HCT116 (cell line): Measurements from ENCODE around the gene PRR23B. TPM values are rescaled to one million over a fixed set of nuclear protein-coding genes. Genes with fewer than 3 reads are reported as not detected.

Source experiments
- ATAC-seq: fragments of 200-7000 bp; cut with Tn5 transposase; 2 replicates; pipeline ENCODE4 v1.9.1; 2020; ENCODE audit warnings: mild to moderate bottlenecking, moderate library complexity
- Bru-seq: library from RNA; stranded (reverse); fragments of 400-500 nt; gene quantifications from one replicate; lab custom pipeline; 2021; lab: Mats Ljungman, UMichigan
- BruChase-seq, 2 experiments: library from RNA; stranded (reverse); fragments of 400-500 nt; gene quantifications; one replicate each; lab custom pipeline; 2021; lab: Mats Ljungman, UMichigan
- BruUV-seq: library from RNA; stranded (reverse); fragments of 400-500 nt; replicated peaks from 2 replicates; lab custom pipeline; 2021; lab: Mats Ljungman, UMichigan
- CTCF ChIA-PET: fragments of 300-600 bp; sonication (Branson Sonifier 250); formaldehyde crosslinking; loops from one replicate; lab custom pipeline; 2021; ENCODE audit warnings: antibody characterized with exemption; lab: Charles Lee
- POLR2A ChIA-PET: fragments of 300-600, 350-600 bp; sonication (Branson Sonifier 250); formaldehyde crosslinking; loops from one replicate; lab custom pipeline; 2021; ENCODE audit warnings: antibody characterized with exemption; lab: Charles Lee
- RAD21 ChIA-PET, 2 experiments: fragments of 300-600 bp; sonication (Branson Sonifier 250); formaldehyde crosslinking; loops; one replicate each; lab custom pipeline; 2023; ENCODE audit warnings: low total read pairs in 2 of 2; ENCODE audit not compliant: uncharacterized antibody in 2 of 2, unreplicated experiment in 2 of 2, low non-redundant PET in 1 of 2; lab: Charles Lee
- DNase-seq: peaks from one replicate; pipeline ENCODE4 v3.0.0-alpha.2; 2010; ENCODE audit warnings: low read depth, low spot score
- H2AFZ ChIP-seq: fragments of 200-600 bp; shearing (Covaris generic), sonication (generic); 2 replicates; pipeline ENCODE4 v1.6.1; 2017; ENCODE audit warnings: low read depth, mixed run types, mixed read lengths, antibody characterized with exemption, low read length; ENCODE audit not compliant: poor library complexity, severe bottlenecking
- H3K27ac ChIP-seq: 2 replicates; pipeline ENCODE4 v1.5.1; 2012; ENCODE audit warnings: low read depth, low read length
- H3K27me3 ChIP-seq: fragments of 200-600 bp; sonication (generic); 2 replicates; pipeline ENCODE4 v1.6.1; 2016; ENCODE audit warnings: mixed run types, low read length, mixed read lengths; ENCODE audit not compliant: insufficient read depth
- H3K36me3 ChIP-seq, 2 experiments: fragments of 200-500 bp in 1 of 2; fragments of 200-600 bp in 1 of 2; sonication (Bioruptor generic) in 1 of 2; sonication (generic) in 1 of 2; 2 replicates each; pipeline versions ENCODE4 v1.5.1 to v1.6.1; 2014 to 2016; ENCODE audit warnings: low read length in 2 of 2, inconsistent platforms in 1 of 2, mixed read lengths in 1 of 2, mixed run types in 1 of 2; ENCODE audit not compliant: insufficient read depth in 2 of 2, control insufficient read depth in 1 of 2
- H3K4me1 ChIP-seq, 2 experiments: fragments of 200-600 bp in 1 of 2; sonication (generic) in 1 of 2; 2 replicates each; pipeline versions ENCODE4 v1.5.1 to v1.6.1; 2012 to 2017; ENCODE audit warnings: low read length in 2 of 2, inconsistent platforms in 1 of 2, mild to moderate bottlenecking in 1 of 2, mixed read lengths in 1 of 2, mixed run types in 1 of 2, moderate library complexity in 1 of 2; ENCODE audit not compliant: insufficient read depth in 2 of 2, control insufficient read depth in 1 of 2
- H3K4me2 ChIP-seq: fragments of 200-600 bp; sonication (generic); 2 replicates; pipeline ENCODE4 v1.6.1; 2017; ENCODE audit warnings: mixed run types, low read length, mixed read lengths
- H3K4me3 ChIP-seq, 2 experiments: fragments of 200-600 bp in 1 of 2; sonication (generic) in 1 of 2; replicated peaks in 1 of 2; 2 replicates each; pipeline ENCODE4 v1.5.1; 2011 to 2016; ENCODE audit warnings: low read length in 2 of 2, control low read depth in 1 of 2, low read depth in 1 of 2, mild to moderate bottlenecking in 1 of 2, mixed read lengths in 1 of 2, mixed run types in 1 of 2
- H3K79me2 ChIP-seq: fragments of 200-600 bp; sonication (generic); 2 replicates; pipeline ENCODE4 v1.6.1; 2017; ENCODE audit warnings: mild to moderate bottlenecking, mixed run types, low read length, moderate library complexity, mixed read lengths; ENCODE audit not compliant: insufficient read depth
- H3K9ac ChIP-seq: fragments of 200-600 bp; sonication (generic); 2 replicates; pipeline ENCODE4 v1.6.1; 2016; ENCODE audit warnings: low read length, mixed read lengths
- H3K9me2 ChIP-seq: fragments of 200-600 bp; sonication (generic), shearing (Covaris generic); 2 replicates; pipeline ENCODE4 v1.6.1; 2017; ENCODE audit warnings: mixed run types, mild to moderate bottlenecking, moderate library complexity; ENCODE audit not compliant: insufficient read depth
- H3K9me3 ChIP-seq, 2 experiments: fragments of 200-500 bp in 1 of 2; fragments of 200-600 bp in 1 of 2; sonication (Bioruptor generic) in 1 of 2; sonication (generic) in 1 of 2; 2 replicates each; pipeline ENCODE4 v1.6.1; 2014 to 2017; ENCODE audit warnings: low read length in 2 of 2, mixed read lengths in 2 of 2, inconsistent platforms in 1 of 2, low read depth in 1 of 2, mild to moderate bottlenecking in 1 of 2, mixed run types in 1 of 2, moderate library complexity in 1 of 2; ENCODE audit not compliant: control insufficient read depth in 1 of 2, insufficient read depth in 1 of 2
- H4K20me1 ChIP-seq: fragments of 200-600 bp; sonication (generic), shearing (Covaris generic); 2 replicates; pipeline ENCODE4 v1.6.1; 2017; ENCODE audit warnings: mixed run types, mild to moderate bottlenecking, moderate library complexity; ENCODE audit not compliant: insufficient read depth
- CEBPB ChIP-seq: IDR thresholded peaks from 2 replicates; pipeline ENCODE4 v1.6.1; 2012; ENCODE audit warnings: low read depth
- CTCF ChIP-seq, 3 experiments: fragments of 200-600 bp in 1 of 3; sonication (generic) in 1 of 3; IDR thresholded peaks in 2 of 3; conservative IDR thresholded peaks in 1 of 3; 2 replicates each; pipeline ENCODE4 v1.5.1; 2012 to 2017; ENCODE audit warnings: low read depth in 2 of 3, low read length in 2 of 3, antibody characterized with exemption in 1 of 3, borderline replicate concordance in 1 of 3, control low read depth in 1 of 3, mild to moderate bottlenecking in 1 of 3, mixed read lengths in 1 of 3, mixed run types in 1 of 3, moderate library complexity in 1 of 3; ENCODE audit not compliant: insufficient read depth in 1 of 3
- ELF1 ChIP-seq: IDR thresholded peaks from 2 replicates; pipeline ENCODE4 v1.6.1; 2012; ENCODE audit warnings: low read depth, borderline replicate concordance
- EZH2 ChIP-seq: fragments of 200-600 bp; sonication (generic); IDR thresholded peaks from 2 replicates; pipeline ENCODE4 v1.6.1; 2017; ENCODE audit warnings: antibody characterized with exemption, mixed run types
- SP1 ChIP-seq: IDR thresholded peaks from 2 replicates; pipeline ENCODE4 v1.6.1; 2012; ENCODE audit warnings: low read depth
- ZFX ChIP-seq: fragments of 450-650 bp; IDR thresholded peaks from 2 replicates; pipeline ENCODE4 v1.6.1; 2017
- intact Hi-C: fragments of 100-400 bp; cut with micrococcal nuclease; formaldehyde crosslinking; loops from 2 replicates; pipeline ENCODE4 v1.10.0; 2022
- long read RNA-seq: library from polyadenylated mRNA; unstranded; transcript quantifications from one replicate; pipeline ENCODE4 v2.0.0, GENCODE V29; 2021; ENCODE audit not compliant: unreplicated experiment
- polyA plus RNA-seq: library from polyadenylated mRNA; unstranded; fragments of >200 nt; gene quantifications from 2 replicates; pipeline ENCODE4 v1.2.1, GENCODE V29; 2012; ENCODE audit warnings: missing spikeins
- total RNA-seq: library from RNA; stranded (reverse); gene quantifications from one replicate; pipeline ENCODE4 v1.2.1, GENCODE V29; 2021; ENCODE audit not compliant: unreplicated experiment

The PRR23B gene
- not detected for total RNA-seq
- not detected in 2 replicates for polyA plus RNA-seq
- not detected for Bru-seq, nascent RNA
- not detected for BruChase-seq, experiment 1, labeled RNA remaining after a 6-hour chase
- not detected for BruChase-seq, experiment 2, labeled RNA remaining after a 2-hour chase
- long read RNA-seq = 0 reads

GRCh38 chr3:139020868-139021234, at the start of gene PRR23B:
Gene PRR23B (minus strand): TSS chr3:139020926. CDS start chr3:139020661, 265 bp downstream.
- ATAC-seq (peak; percentile 59; the same call in 1 of the 2 replicates), DNase-seq (no peak)
- POLR2A ChIA-PET = no interaction called here
- intact Hi-C loops = no loop called here
- Histone ChIP-seq H3K36me3 (no peaks in the 10 kb centered on the region), H3K4me1 (no peaks in the 10 kb centered on the region), H3K27ac (no peak within 1 kb of the TSS), H3K27me3 (no peaks in the 10 kb centered on the region), H3K9me2 (no peaks in the 10 kb centered on the region), H3K9me3 (no peaks in the 10 kb centered on the region; a peak in 1 of 4 replicates), H2AFZ (no peak within 1 kb of the TSS), H3K79me2 (no peaks in the 10 kb centered on the region), H3K4me2 (no peak within 1 kb of the TSS), H3K9ac (no peak within 1 kb of the TSS), H3K4me3 (no peak within 1 kb of the TSS), H4K20me1 (no peaks in the 10 kb centered on the region)
- CTCF ChIA-PET = no interaction called here
- TF ChIP-seq EZH2 (no peak), CTCF (IDR thresholded peaks at IDR 0.05 in 2 of 3, conservative IDR thresholded peaks at IDR 0.05 in 1 of 3; ENCODE audit: borderline replicate concordance in 1 of 3, insufficient read depth in 1 of 3, low read depth in 2 of 3, low read length in 2 of 3) (peak; percentile 10 to 57 (median 49); a peak in 4 of 6 replicates)
- BruUV-seq = no TSS peak
- RAD21 ChIA-PET = no interaction called here

DNA sequence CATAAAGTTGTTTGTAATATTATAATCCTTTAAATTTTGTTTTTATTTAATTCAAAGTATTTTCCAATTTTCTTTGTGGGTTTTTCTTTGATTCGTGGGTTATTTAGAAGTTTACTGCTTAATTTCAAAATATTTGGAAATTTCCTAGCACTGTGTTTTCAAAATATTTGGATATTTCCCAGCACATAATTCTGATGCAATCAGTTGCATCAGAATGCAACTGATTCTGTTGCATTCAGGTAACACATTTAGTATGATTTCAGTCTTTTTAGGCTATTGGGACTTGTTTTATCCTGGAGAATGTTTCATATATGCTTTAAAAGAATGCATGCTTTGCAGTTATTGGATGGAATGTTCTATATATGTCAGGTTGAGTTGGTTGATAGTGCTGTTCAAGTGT, 42.2 kb upstream of the PRR23B start:
- no peaks in the 10 kb centered on the region for H3K79me2 ChIP-seq
- POLR2A ChIA-PET = no interaction called here
- H3K4me2 ChIP-seq = no peak overlapping the region
- H4K20me1 ChIP-seq = no peaks in the 10 kb centered on the region
- H2AFZ ChIP-seq = no peak overlapping the region
- DNase-seq = no peak
- TF ChIP-seq ELF1 (no peak), SP1 (peak; percentile 28; the same call in 1 of the 2 replicates), CTCF (IDR thresholded peaks at IDR 0.05 in 2 of 3, conservative IDR thresholded peaks at IDR 0.05 in 1 of 3; ENCODE audit: borderline replicate concordance in 1 of 3, insufficient read depth in 1 of 3, low read depth in 2 of 3, low read length in 2 of 3) (no peak), ZFX (no peak), CEBPB (peak; percentile 96)
- no peak for ATAC-seq
- H3K4me1 ChIP-seq = no peaks in the 10 kb centered on the region
- no peaks in the 10 kb centered on the region for H3K9me3 ChIP-seq
- BruUV-seq = no TSS peak
- no peaks in the 10 kb centered on the region for H3K36me3 ChIP-seq
- RAD21 ChIA-PET = no interaction called here
- CTCF ChIA-PET = no interaction called here
- no peak overlapping the region for H3K4me3 ChIP-seq
- H3K9me2 ChIP-seq = 0 out of 2 replicates have a peak, but pooled peaks cover 6% of the 10 kb centered on the region
- H3K9ac ChIP-seq = no peak overlapping the region
- H3K27me3 ChIP-seq = no peaks in the 10 kb centered on the region
- no peak overlapping the region for H3K27ac ChIP-seq
- intact Hi-C loops = no loop called here
